NAMALWA (cell line): ENCODE measurements around the gene RABGAP1.

Experiments used
- DNase-seq: peaks from one replicate; pipeline ENCODE4 v3.0.0-alpha.2; 2015; ENCODE audit warnings: low spot score

RABGAP1 gene

DNA sequence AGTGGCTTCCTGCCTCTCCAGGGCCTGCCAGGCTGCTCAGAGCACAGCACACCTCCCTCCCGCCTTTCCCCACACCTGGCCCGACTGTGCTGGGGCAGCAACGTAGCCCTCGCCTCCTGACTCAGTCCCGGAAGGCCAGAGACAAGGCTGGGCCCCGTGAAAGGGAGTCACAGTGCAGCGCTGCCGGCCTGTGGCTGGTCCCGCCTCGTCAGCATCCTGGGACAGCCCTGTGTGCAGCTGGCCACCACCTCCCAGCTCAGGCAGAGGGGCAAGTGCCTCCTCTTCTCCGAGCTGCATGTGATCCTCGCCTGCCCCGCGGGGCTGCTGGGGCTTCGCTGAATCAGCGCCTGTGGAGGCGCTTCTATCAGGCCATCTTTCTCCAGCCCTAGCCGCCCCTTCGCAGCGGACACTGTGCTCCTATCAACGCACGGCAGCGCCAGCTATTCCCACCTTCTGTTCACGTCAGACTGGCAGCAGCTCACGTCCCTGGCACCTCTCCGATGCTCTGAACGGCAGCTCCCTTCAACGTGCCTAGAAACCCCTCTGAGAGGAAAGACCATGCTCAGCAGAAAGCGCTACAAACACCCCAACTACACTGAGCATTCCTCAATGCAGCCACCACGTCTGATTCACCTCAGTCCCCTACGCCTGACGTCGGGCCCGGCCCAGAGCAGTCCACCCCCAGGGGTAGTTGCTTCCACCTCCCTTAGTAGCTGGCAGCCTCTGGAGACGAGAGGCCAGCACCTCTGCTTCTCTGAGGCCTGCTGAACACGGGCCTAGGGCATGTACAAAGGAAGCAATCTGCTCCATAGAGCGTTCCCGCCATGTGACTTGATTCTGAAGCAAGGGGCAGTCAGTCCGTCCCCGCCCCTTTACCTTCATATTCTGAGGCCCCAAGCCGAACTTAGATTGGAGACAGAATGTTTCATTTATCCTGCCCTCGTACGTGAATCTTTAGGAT lies 171.5 kb downstream of the RABGAP1 start:
- no peak for DNase-seq

DNA sequence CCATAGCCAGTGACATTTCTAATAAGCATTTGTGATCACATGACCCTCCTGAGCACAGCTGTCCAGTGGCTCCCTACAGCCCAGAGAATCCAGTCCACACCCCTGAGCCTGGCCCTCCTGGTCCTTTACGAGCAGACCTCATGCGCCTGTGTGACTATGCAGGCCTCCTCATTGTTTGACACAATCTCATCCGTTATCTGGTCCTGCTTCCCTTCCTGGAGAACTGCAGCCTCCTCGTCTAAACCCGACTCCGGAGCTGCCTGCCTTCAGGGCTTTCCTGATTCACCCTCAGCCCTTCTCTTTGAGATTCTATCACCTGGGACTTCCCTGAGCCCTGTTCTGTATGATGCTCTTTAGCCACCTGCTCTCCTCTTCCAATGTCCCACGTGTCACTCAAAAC lies 172.4 kb downstream of the RABGAP1 start:
- no peak for DNase-seq

DNA sequence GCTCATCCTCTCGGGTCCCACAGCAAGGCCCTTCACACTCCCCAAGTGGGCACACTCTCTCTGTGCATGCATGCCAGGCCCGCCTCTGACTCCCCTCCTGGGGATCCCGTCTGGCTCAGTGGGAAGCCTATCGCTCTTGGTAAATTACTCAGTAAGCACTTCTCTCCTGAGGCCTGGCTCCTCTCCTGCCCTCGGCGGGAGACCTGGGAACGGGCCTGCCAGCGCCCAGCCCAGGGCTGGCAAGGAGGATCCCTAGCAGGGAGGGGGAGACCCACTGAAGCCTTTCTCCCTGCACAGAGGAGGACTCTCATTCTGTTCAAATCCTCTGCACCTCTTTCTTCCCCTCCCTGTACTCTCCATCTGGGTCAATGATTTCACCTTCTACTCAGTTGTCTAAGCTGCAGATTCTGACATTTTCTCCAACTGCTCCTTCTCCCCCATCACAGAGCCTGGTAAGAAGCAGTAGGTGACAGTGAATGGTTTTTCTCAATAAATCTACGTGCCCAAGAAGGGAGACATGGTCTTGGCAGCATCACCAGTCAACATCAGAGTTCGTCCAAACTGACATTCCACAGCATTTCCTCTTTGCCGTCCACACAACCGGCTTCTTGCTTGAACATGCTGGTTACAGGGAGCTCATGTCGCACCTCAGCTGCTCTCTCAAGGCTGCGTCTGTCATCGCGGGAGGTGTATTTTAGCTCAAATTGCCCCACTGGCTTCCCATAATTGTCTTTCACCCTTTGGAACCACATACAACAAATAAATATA lies 174.5 kb downstream of the RABGAP1 start:
- DNase-seq: no peak

DNA sequence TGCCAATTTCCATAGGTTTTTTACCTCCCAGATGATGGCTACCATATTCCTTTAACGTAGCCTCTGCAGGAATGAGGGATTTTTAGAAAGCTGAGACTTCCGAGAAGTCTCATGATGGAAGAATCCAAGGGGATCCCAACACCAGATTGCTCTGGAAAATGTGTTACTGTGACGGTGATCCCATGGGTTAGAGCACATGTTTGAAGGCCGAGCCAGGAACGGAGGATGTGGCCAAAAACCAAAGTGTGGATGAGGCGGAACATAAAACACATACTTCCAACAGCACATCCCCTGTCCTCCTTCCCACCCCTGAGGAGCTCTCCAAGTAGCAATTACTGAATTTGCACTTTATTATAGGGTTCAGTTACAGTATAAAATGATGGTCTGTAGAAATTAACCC lies 175.2 kb downstream of the RABGAP1 start:
- no peak for DNase-seq

DNA sequence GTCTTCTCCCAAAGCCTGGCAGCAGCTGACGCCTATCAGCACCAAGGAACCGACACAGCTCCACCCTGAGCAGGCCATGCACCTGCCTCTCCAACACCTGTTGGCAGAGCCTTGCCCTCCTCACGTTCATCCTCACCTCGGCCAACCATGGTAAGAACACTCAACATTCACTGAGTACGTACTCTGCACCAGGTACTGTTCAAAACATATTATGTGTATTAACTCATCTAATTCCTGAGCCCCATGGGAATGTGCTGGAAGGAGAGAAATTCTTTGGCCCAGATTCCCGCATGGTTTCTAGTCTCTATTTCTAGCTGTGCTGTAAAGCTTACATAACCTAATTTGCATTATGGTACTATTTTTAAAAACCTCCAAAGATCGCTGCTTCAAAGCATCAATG lies 178.7 kb downstream of the RABGAP1 start:
- no peak for DNase-seq

DNA sequence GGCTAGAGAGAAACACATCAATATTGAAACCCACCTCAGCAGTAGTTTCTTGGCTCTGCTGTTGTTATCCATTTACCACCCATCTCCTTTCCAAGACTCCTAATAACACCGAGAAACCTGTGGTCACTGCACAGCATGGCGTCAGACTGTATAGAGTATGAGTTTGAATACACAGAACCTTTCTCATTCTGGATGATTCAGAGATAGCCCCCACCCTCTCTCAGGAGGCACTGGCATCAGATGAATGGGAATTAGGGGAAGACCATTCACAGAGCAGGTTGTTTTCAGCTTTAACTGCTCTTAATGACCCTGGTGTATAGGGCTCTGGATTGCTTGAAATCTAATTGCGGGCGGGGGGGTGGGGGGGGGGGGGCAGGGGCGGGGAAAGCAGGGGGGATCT lies 179.3 kb downstream of the RABGAP1 start:
- DNase-seq: no peak

DNA sequence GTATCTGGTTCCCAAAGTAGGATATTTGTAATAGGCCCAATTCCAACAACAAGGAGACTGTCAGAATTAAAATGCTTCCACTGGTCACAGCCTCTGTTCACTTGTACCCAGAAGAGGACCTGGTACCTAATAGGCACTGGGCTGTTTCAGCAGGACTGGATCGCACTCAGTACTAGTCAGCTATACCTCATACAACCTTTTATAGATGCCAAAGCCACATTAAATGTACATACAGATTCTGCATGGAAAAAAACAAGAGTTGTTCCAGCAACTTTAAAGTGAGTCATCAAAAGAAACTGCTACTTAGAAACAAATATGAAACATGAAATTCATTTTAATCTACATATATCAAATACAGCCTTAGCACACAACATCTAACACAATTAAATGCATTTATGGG lies 180.1 kb downstream of the RABGAP1 start:
- DNase-seq: no peak

DNA sequence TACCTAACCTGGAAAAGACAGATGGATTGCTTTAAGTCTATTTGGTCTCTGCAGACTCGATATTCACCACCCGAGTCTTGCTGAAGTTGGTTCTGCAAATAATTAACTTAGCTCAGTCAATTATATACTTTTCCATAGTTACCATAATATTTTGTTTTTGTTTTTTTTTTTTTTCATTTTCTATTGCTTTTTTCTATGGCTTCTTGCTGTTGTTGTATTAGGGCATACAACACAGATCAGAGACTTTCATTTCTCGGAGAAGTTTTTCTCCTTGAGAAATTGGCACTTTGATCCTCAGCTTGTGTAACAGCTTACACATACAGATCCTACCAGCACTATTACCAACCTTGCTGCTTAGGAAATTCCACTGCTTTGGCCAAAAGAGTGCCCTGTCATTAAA lies 180.6 kb downstream of the RABGAP1 start:
- no peak for DNase-seq

DNA sequence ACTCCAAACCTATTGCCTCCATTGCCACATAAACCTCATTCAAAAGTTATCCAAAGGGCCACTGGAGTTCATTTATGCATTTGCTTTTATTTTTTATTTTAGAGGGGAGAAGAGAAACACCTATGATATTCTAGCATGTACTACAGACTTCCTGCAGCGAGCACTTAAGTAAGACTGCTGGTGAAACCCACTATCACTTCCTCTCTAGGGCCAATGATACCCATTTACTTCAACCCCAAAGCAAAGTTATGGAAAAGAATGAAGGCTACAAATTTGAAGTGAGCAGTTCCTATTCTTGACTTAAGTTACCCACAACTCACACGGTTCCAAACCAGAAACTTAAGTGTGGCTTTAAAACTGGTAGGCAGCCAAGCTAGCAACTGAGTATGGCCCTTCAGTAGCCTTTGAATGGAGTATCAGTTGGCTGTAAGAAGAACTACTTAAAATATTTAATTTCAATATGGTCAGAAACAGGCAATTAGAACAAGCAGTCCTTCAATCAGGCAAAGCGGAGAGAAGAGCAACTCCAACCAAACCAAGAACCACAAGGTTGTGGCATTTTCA lies 186.8 kb downstream of the RABGAP1 start:
- no peak for DNase-seq

DNA sequence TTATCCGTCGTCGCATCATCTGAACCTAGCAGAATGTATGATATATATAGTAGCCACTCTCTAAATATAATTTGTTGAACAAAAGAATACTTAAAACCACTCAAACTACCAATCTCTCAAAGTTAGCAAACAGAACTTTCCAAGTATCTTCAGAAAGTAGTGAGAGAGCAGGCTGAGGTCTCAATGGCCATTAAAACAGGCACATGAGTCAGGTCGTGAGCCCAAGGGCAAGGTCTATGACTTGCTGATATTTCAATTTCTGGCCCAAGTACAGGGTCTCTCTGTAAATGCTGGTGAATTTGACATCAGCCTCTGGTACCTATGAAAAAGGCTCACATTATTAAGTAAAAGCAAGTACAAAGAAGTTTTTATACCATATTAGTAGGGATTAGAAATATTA lies 187.8 kb downstream of the RABGAP1 start:
- DNase-seq: no peak

DNA sequence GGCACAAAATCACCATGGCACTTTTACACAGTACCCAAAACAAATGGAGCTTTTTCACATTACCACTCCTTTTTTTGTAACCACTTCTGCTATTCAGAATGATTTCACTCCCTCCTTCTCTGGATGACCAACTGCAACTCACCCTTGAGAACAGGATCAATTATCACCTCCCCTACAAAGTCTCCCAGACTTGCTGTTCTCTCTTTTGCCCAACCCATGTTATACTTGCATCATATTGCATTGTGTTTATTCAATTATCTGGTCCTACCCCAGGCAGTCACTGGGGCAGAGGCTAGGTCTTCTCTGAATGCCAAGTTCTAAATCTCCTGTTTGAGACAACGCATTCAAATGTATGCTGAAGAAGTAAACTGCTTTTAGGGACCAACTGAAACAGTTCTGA lies 188.6 kb downstream of the RABGAP1 start:
- no peak for DNase-seq

DNA sequence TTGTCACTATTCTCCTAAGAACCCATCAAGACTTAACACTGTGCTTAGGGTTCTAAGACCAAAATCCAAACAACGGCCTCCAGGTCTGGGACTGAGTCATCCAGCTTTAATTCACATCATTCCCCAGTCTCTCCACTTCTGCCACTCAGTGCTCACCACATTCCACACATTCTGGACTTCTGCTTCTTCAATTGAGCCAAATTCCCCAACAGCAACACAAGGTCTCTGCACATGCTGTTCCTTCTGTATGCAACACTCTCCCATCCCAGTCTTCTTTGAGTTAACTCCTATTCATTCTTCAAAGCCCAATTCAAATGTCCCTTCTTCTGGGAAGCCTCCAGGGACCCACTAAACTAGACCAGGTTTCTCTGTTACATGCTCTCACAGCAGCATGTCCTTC lies 190.4 kb downstream of the RABGAP1 start:
- no peak for DNase-seq

DNA sequence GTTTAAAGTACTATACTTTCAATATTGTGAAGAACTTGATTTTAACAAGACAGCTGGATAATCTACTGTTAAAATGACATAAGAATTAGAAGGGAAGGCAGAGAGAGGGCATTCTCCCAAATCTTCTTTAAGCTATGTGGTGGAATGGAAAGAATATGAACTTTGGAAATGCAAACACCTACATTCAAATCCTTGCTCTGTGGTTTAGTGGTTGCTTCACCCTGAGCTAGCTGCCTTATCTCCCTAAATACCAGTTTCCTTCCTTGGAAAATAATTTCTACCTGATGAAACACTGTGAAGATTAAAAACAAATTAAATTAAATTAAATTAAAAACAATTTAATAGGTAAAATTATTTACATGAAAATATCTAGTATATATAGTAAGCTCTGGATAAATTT lies 191.2 kb downstream of the RABGAP1 start:
- DNase-seq: no peak

DNA sequence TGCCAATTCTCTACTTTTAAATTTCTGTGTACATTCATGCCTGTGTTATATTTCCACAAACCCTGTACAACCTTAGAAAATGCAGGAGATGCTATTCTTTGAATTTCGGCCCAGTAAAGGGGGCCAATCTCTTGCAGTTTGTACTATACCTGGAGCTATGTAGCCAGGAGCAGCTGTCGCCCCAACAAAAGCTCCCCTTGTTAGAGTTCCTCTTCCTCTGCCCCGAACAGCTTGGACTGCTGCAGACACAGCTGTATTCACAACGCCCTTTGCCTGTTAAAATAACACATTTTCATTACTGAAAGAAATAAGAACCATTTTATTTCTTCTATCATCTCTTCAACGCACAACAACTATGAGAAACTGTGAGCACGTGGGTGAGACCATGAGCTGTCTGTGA lies 191.9 kb downstream of the RABGAP1 start:
- no peak for DNase-seq

DNA sequence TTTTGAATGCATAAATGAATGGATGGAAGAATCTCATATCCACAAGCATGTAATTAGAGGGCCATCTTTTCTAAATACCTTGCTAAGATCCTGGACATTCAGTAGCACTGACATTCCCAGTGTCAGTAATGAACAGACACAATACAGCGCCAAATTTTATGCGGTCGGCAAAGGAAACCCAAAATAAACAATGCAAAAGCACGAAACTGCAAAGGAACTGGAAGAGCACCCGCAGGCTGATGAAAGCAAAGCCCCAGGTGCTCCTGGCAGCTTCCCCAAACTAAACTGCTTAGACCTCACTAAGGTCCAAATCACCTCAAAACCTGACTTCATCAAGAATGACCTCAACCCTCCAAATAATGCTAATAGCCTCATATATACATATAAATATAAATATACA lies 194.6 kb downstream of the RABGAP1 start:
- DNase-seq: no peak

DNA sequence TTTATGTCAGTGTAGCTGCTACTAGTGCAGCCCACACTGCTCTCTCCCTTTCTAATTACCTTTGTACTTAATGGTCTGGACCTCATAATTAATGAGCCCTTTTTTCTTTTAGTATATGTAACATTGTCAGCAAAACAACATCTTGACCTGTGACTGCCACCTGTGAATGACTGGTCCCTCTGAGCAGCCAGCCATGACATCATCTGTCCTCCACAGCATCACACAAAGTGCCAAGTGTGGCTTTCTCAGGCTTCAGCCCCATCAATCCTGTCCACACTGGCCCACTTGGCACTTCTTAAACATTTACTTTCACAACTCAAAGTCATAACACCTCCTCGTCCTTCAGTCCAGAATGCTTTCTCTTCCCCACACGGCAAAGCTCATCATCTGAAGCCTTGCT lies 197.3 kb downstream of the RABGAP1 start:
- no peak for DNase-seq

DNA sequence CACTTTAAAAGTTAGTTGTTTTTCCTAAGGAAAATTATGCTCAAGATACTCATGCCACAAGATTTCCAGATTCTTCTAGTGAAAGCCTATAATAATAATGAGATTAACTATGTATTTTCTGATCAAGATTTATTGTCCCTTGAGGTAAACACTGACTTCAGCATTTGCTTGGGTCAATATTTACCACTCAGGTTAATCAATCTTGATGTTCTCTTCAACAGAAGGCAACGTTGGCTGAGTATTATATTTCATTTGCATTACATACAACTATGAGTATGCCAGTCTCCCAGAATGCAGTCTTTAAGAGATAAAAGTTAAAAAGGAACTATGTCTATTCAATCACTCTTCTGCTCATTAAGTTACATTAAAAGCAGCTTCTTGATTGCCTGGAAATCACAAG lies 208.2 kb downstream of the RABGAP1 start:
- no peak for DNase-seq

DNA sequence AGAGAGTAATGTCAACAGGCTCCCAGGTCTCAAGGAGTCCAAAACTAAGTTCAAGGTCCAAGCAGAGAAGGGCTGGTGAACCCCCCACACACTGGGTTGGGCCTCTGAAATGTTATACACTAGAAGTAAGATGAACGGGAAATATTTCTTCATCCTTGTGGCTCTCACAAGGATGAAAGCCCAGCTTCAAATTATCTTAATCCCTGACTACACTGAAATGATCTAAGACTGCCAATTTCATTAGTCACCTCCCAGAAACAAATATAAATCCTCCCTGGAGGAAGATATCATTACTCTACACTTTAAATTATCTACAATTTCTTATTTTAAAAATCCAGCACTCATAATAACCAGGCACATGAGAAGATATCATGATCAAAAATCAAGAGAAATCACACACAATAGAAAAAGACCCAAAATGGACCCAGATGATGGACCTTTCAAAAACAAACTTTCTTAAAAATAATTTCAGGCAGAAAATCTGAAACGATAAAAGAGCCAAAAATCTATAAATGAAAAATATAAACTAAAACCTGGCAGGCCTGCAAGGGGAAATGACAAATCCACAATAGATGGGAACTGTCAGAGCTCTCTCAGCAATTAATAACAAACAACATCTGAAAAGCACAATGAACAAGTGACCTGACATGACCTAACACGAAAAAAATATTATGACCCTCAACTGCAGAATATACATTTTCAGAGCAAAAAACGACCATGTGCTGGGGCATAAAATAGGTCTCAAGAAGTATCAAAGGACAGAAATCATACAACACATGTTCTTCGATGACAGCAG lies 210.1 kb downstream of the RABGAP1 start:
- DNase-seq: no peak
